ENCODE measurements around the gene SPDYE3.
"Not testable (repeated sequence)": the region's sequence is repeated elsewhere in the genome, so short reads cannot be mapped to it uniquely, and the experiment has no call there.

Gene SPDYE3

GRCh38 chr7:100346921-100347320 is 39.4 kb downstream of the SPDYE3 start:
- TF ChIP-seq, protein P1, sequence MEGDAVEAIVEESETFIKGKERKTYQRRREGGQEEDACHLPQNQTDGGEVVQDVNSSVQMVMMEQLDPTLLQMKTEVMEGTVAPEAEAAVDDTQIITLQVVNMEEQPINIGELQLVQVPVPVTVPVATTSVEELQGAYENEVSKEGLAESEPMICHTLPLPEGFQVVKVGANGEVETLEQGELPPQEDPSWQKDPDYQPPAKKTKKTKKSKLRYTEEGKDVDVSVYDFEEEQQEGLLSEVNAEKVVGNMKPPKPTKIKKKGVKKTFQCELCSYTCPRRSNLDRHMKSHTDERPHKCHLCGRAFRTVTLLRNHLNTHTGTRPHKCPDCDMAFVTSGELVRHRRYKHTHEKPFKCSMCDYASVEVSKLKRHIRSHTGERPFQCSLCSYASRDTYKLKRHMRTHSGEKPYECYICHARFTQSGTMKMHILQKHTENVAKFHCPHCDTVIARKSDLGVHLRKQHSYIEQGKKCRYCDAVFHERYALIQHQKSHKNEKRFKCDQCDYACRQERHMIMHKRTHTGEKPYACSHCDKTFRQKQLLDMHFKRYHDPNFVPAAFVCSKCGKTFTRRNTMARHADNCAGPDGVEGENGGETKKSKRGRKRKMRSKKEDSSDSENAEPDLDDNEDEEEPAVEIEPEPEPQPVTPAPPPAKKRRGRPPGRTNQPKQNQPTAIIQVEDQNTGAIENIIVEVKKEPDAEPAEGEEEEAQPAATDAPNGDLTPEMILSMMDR (IDR thresholded peaks at IDR 0.05; ENCODE audit: control insufficient read depth, insufficient read depth, low read depth, low read length, missing control alignments), result no peak
- no peak for DNase-seq (ENCODE audit: low read depth)
- no peak overlapping the region for H3K4me3 ChIP-seq (ENCODE audit: control insufficient read depth, low read depth, low read length)

GRCh38 chr7:100348805-100349204 is 41.3 kb downstream of the SPDYE3 start:
- H3K4me3 ChIP-seq (ENCODE audit: control insufficient read depth, low read depth, low read length), result no peak overlapping the region
- no peak for DNase-seq (ENCODE audit: low read depth)
- TF ChIP-seq, protein P1 (IDR thresholded peaks at IDR 0.05; ENCODE audit: control insufficient read depth, insufficient read depth, low read depth, low read length, missing control alignments), result no peak

DNA sequence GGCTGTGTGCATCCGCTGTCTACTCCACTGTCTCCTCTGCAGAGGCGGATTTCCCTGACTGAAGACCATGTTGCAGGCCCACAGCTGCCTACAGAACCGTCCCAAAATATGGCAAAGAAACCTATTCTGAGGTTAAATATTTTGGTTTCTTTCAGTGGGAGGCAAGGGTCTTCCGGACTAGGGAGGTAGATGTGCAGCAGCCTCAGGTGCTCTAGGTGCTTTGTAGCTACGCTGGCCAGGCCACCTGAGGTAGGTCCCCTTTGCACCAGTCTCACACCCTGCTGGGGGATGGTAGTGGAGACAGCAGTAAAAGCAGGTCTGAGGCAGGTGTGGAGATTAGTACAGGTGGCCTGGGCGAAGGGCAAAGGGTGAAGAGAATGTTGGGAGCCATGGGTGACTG is 42.3 kb downstream of the SPDYE3 start:
- TF ChIP-seq, protein P1 (IDR thresholded peaks at IDR 0.05; ENCODE audit: control insufficient read depth, insufficient read depth, low read depth, low read length, missing control alignments), result no peak
- no peak overlapping the region for H3K4me3 ChIP-seq (ENCODE audit: control insufficient read depth, low read depth, low read length)
- DNase-seq (ENCODE audit: low read depth), result no peak

DNA sequence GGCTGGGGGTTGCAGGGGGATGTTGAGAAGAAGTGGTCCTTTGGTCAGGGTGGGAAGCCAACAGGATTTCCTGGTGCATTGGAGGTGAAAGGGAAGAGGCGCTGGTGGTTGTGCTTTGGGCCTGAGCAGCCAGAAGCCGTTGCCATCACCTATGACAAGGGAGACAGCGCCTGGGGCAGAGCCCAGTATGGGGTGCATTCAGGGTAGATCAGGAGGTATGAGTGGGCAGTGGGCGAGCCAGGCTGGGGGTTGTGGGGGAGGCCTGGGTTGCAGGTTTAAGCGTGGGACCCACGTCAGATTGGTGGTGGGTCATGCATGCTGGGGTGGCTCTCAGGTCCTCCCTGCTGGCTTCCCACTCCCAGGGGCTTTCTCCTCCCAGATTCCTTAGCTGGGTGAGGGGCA is 44.2 kb downstream of the SPDYE3 start:
- no peak for DNase-seq (ENCODE audit: low read depth)
- no peak overlapping the region for H3K4me3 ChIP-seq (ENCODE audit: control insufficient read depth, low read depth, low read length)
- TF ChIP-seq, protein P1 (IDR thresholded peaks at IDR 0.05; ENCODE audit: control insufficient read depth, insufficient read depth, low read depth, low read length, missing control alignments), result no peak

- not testable (repeated sequence) for DNase-seq (ENCODE audit: low read depth)
Observed at GRCh38 chr7:100352230-100352781, 44.8 kb downstream of the SPDYE3 start.

DNA sequence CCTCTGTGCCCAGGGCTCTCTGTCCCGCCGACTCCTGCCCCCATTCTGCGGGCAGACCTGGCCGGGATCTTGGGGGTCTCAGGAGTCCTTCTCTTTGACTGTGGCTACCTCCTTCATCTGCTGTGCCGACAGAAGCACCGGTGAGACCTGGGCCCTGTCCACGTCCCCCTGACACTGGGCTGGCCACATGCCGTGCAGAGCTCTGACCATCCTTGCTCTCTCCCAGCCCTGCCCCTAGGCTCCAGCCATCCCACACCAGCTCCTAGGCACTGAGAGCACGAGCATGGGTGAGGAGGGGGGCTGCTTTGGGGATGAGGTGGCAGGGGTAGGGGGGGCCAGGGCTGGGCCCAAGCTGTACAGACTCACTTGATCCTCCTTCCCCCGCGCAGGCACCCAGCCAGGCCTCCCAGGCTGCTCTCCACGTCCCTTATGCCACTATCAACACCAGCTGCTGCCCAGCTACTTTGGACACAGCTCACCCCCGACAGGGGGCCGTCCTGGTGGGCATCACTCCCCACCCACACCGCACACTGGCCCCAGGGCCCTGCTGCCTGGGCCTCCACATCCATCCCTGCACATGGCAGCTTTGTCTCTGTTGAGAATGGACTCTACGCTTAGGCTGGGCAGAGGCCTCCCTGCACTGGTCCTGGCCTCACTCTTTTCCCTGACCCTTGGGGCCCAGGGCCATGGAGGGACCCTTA is 45.6 kb downstream of the SPDYE3 start:
- DNase-seq (ENCODE audit: low read depth), result no peak
- no peak overlapping the region for H3K4me3 ChIP-seq (ENCODE audit: control insufficient read depth, low read depth, low read length)
- TF ChIP-seq, protein P1 (IDR thresholded peaks at IDR 0.05; ENCODE audit: control insufficient read depth, insufficient read depth, low read depth, low read length, missing control alignments), result no peak

More at GRCh38 chr7:100352230-100352781, 44.8 kb downstream of the SPDYE3 start:
- not testable (repeated sequence) for H3K4me3 ChIP-seq (ENCODE audit: control insufficient read depth, low read depth, low read length)

- DNase-seq (ENCODE audit: low read depth), result no peak
- H3K4me3 ChIP-seq (ENCODE audit: control insufficient read depth, low read depth, low read length), result no peak overlapping the region
- TF ChIP-seq, protein P1 (IDR thresholded peaks at IDR 0.05; ENCODE audit: control insufficient read depth, insufficient read depth, low read depth, low read length, missing control alignments), result no peak
Observed at GRCh38 chr7:100353685-100354330, 46.3 kb downstream of the SPDYE3 start.
